Measurements from ENCODE around the gene PPP1R16B. TPM values are rescaled to one million over a fixed set of nuclear protein-coding genes. Genes with fewer than 3 reads are reported as not detected.

PPP1R16B gene
- total RNA-seq, 1 donor from 2014 or later, result 46.9 TPM

- Mint-ChIP-seq H3K27ac (ENCODE audit: unreplicated experiment) (no peak overlapping the region), H3K4me3 (ENCODE audit: unreplicated experiment) (no peak overlapping the region), H3K36me3 (ENCODE audit: low read depth, unreplicated experiment) (peaks cover 6% of the 10 kb centered on the region), H3K4me1 (ENCODE audit: unreplicated experiment) (peaks cover 35% of the 10 kb centered on the region), H3K27me3 (ENCODE audit: unreplicated experiment) (peaks cover 7% of the 10 kb centered on the region), H3K9me3 (ENCODE audit: unreplicated experiment) (no peaks in the 10 kb centered on the region)
- TF ChIP-seq CTCF (IDR thresholded peaks at IDR 0.05; ENCODE audit: unreplicated experiment), result no peak
- no peak for DNase-seq (ENCODE audit: low spot score)
Observed at GRCh38 chr20:38880952-38881735, 75.6 kb downstream of the PPP1R16B start.

GRCh38 chr20:38881806-38882440 is 76.4 kb downstream of the PPP1R16B start:
- no peak for DNase-seq (ENCODE audit: low spot score)
- peaks cover 7% of the 10 kb centered on the region for H3K27me3 Mint-ChIP-seq (ENCODE audit: unreplicated experiment)
- H3K9me3 Mint-ChIP-seq (ENCODE audit: unreplicated experiment), result no peaks in the 10 kb centered on the region
- H3K4me3 Mint-ChIP-seq (ENCODE audit: unreplicated experiment), result no peak overlapping the region
- H3K27ac Mint-ChIP-seq (ENCODE audit: unreplicated experiment), result peak overlapping the region; percentile 44
- TF ChIP-seq CTCF (IDR thresholded peaks at IDR 0.05; ENCODE audit: unreplicated experiment), result no peak
- peaks cover 8% of the 10 kb centered on the region for H3K36me3 Mint-ChIP-seq (ENCODE audit: low read depth, unreplicated experiment)
- peaks cover 29% of the 10 kb centered on the region for H3K4me1 Mint-ChIP-seq (ENCODE audit: unreplicated experiment)

- TF ChIP-seq CTCF (IDR thresholded peaks at IDR 0.05; ENCODE audit: unreplicated experiment), result no peak
- peaks cover 13% of the 10 kb centered on the region for H3K36me3 Mint-ChIP-seq (ENCODE audit: low read depth, unreplicated experiment)
- peak overlapping the region; percentile 12 for H3K4me3 Mint-ChIP-seq (ENCODE audit: unreplicated experiment)
- H3K27me3 Mint-ChIP-seq (ENCODE audit: unreplicated experiment), result peaks cover 6% of the 10 kb centered on the region
- peaks cover 24% of the 10 kb centered on the region for H3K4me1 Mint-ChIP-seq (ENCODE audit: unreplicated experiment)
- DNase-seq (ENCODE audit: low spot score), result no peak
- H3K27ac Mint-ChIP-seq (ENCODE audit: unreplicated experiment), result no peak overlapping the region
- H3K9me3 Mint-ChIP-seq (ENCODE audit: unreplicated experiment), result no peaks in the 10 kb centered on the region
Observed at GRCh38 chr20:38882600-38882999, 77.1 kb downstream of the PPP1R16B start.

- Mint-ChIP-seq H3K4me3 (ENCODE audit: unreplicated experiment) (no peak overlapping the region), H3K9me3 (ENCODE audit: unreplicated experiment) (no peaks in the 10 kb centered on the region), H3K4me1 (ENCODE audit: unreplicated experiment) (peaks cover 18% of the 10 kb centered on the region), H3K27me3 (ENCODE audit: unreplicated experiment) (peaks cover 5% of the 10 kb centered on the region), H3K27ac (ENCODE audit: unreplicated experiment) (no peak overlapping the region), H3K36me3 (ENCODE audit: low read depth, unreplicated experiment) (peaks cover 13% of the 10 kb centered on the region)
- DNase-seq (ENCODE audit: low spot score), result no peak
- TF ChIP-seq CTCF (IDR thresholded peaks at IDR 0.05; ENCODE audit: unreplicated experiment), result no peak
Observed at GRCh38 chr20:38883081-38883980, 77.8 kb downstream of the PPP1R16B start.
